Uterus (tissue), 2 donors: ENCODE measurements around the gene NOP14.

Experiments
- POLR2A ChIP-seq, 2 donors: fragments of 450-650 bp; IDR thresholded peaks; one replicate each; pipeline ENCODE4 v1.6.1; 2016; ENCODE audit warnings: antibody characterized with exemption in 2 of 2, mild to moderate bottlenecking in 1 of 2, moderate library complexity in 1 of 2
- TF ChIP-seq, protein P1 (sequence below), 4 experiments: fragments of 200-600 bp in 2 of 4; fragments of 450-650 bp in 2 of 4; sonication (generic) in 2 of 4; IDR thresholded peaks; one replicate each; pipeline ENCODE4 v1.5.1; 2016 to 2019; ENCODE audit warnings: antibody characterized with exemption in 4 of 4, mild to moderate bottlenecking in 2 of 4, moderate library complexity in 1 of 4

GRCh38 chr4:2911868-2912267 lies 51.3 kb downstream of the NOP14 start:
- TF ChIP-seq, protein P1, sequence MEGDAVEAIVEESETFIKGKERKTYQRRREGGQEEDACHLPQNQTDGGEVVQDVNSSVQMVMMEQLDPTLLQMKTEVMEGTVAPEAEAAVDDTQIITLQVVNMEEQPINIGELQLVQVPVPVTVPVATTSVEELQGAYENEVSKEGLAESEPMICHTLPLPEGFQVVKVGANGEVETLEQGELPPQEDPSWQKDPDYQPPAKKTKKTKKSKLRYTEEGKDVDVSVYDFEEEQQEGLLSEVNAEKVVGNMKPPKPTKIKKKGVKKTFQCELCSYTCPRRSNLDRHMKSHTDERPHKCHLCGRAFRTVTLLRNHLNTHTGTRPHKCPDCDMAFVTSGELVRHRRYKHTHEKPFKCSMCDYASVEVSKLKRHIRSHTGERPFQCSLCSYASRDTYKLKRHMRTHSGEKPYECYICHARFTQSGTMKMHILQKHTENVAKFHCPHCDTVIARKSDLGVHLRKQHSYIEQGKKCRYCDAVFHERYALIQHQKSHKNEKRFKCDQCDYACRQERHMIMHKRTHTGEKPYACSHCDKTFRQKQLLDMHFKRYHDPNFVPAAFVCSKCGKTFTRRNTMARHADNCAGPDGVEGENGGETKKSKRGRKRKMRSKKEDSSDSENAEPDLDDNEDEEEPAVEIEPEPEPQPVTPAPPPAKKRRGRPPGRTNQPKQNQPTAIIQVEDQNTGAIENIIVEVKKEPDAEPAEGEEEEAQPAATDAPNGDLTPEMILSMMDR (IDR thresholded peaks at IDR 0.05), result no peak
- TF ChIP-seq POLR2A (IDR thresholded peaks at IDR 0.05), result no peak
